K562 (cell line): ENCODE measurements around the gene PLTP. TPM values are rescaled to one million over a fixed set of nuclear protein-coding genes. Genes with fewer than 3 reads are reported as not detected.

Source experiments
- CEBPG ChIP-seq, 3 experiments: fragments of 200-800 bp in 1 of 3; sonication (Bioruptor generic) in 1 of 3; sonication (generic) in 1 of 3; formaldehyde crosslinking in 1 of 3; IDR thresholded peaks in 2 of 3; conservative IDR thresholded peaks in 1 of 3; 2 replicates each; pipeline versions ENCODE4 v1.6.1 to v1.8.0; 2016 to 2022; ENCODE audit warnings: missing compliant biosample characterization in 2 of 3, missing genetic modification characterization in 2 of 3, mild to moderate bottlenecking in 1 of 3, missing genetic modification reagents in 1 of 3
- COPS2 ChIP-seq: fragments of 450-650 bp; conservative IDR thresholded peaks from 2 replicates; pipeline ENCODE4 v1.6.1; 2016; ENCODE audit warnings: mild to moderate bottlenecking, moderate library complexity
- DIDO1 ChIP-seq: fragments of 450-650 bp; IDR thresholded peaks from 2 replicates; pipeline ENCODE4 v1.6.1; 2016; ENCODE audit warnings: low read depth, missing biosample characterization, missing genetic modification characterization
- E2F3 ChIP-seq: fragments of 250-450 bp; sonication (Bioruptor Pico); IDR thresholded peaks from 2 replicates; pipeline ENCODE4 v1.4.0; 2020; ENCODE audit warnings: mild to moderate bottlenecking
- FOSL1 ChIP-seq: fragments of 200-800 bp; sonication (Bioruptor generic); conservative IDR thresholded peaks from 2 replicates; pipeline ENCODE4 v1.6.1; 2016; ENCODE audit warnings: missing genetic modification characterization, missing compliant biosample characterization
- FOXJ3 ChIP-seq: sonication (generic); formaldehyde crosslinking; IDR thresholded peaks from 2 replicates; pipeline ENCODE4 v1.4.0; 2020; ENCODE audit warnings: mild to moderate bottlenecking, missing genetic modification reagents
- HIVEP1 ChIP-seq: fragments of 250-450 bp; sonication (Bioruptor Pico); IDR thresholded peaks from 2 replicates; pipeline ENCODE4 v1.4.0; 2020; ENCODE audit warnings: mild to moderate bottlenecking
- HOXB6 ChIP-seq: fragments of 250-450 bp; sonication (Bioruptor Pico); IDR thresholded peaks from 2 replicates; pipeline ENCODE4 v1.5.1; 2022; ENCODE audit warnings: mild to moderate bottlenecking, borderline replicate concordance
- KLF1 ChIP-seq: fragments of 450-650 bp; IDR thresholded peaks from 2 replicates; pipeline ENCODE4 v1.6.1; 2016; ENCODE audit warnings: missing genetic modification characterization, missing compliant biosample characterization
- PHF21A ChIP-seq: fragments of 450-650 bp; IDR thresholded peaks from 2 replicates; pipeline ENCODE4 v1.6.1; 2017; ENCODE audit warnings: low read depth, borderline replicate concordance
- PML ChIP-seq: IDR thresholded peaks from 2 replicates; pipeline ENCODE4 v1.6.1; 2012; ENCODE audit warnings: low read length, inconsistent platforms
- PTTG1 ChIP-seq: fragments of 450-650 bp; IDR thresholded peaks from 2 replicates; pipeline ENCODE4 v1.6.1; 2016; ENCODE audit warnings: low read depth, mild to moderate bottlenecking, missing genetic modification characterization, missing compliant biosample characterization
- SOX6 ChIP-seq: fragments of 450-650 bp; IDR thresholded peaks from 2 replicates; pipeline ENCODE4 v1.6.1; 2014; ENCODE audit warnings: mild to moderate bottlenecking
- ZNF384 ChIP-seq: IDR thresholded peaks from 2 replicates; pipeline ENCODE4 v1.6.1; 2012; ENCODE audit warnings: low read depth, low read length, improper control_type of control experiment
- polyA plus RNA-seq, 8 experiments: library from polyadenylated mRNA; depleted of rRNA in 4 of 8; stranded (reverse) in 5 of 8; unstranded in 3 of 8; fragments of >200 nt; fragmentation: Nextera tagmentation in 2 of 8; fragmentation: Illumina TruSeq in 1 of 8; extraction: Ambion mirVana in 2 of 8; extraction: Trizol in 1 of 8; gene quantifications; 2 replicates each; pipeline versions ENCODE4 v1.2.1 to v1.2.3, GENCODE V29; 2011 to 2014; ENCODE audit warnings: inconsistent platforms in 1 of 8, missing spikeins in 1 of 8
- total RNA-seq, 7 experiments: library from RNA; depleted of rRNA in 6 of 7; stranded (reverse); fragments of >200 nt in 6 of 7; fragmentation: Illumina TruSeq in 2 of 7; extraction: Trizol in 2 of 7; gene quantifications; 2 replicates each; pipeline versions ENCODE4 v1.2.1 to v1.2.3, GENCODE V29; 2011 to 2021; ENCODE audit warnings: low replicate concordance in 1 of 7
- TF ChIP-seq, protein P1 (sequence below): fragments of 450-650 bp; conservative IDR thresholded peaks from 2 replicates; pipeline ENCODE4 v1.6.1; 2016; ENCODE audit warnings: missing genetic modification characterization, low read depth, mild to moderate bottlenecking, missing compliant biosample characterization, moderate library complexity
- TF ChIP-seq, protein P2 (sequence below): fragments of 450-650 bp; IDR thresholded peaks from 2 replicates; pipeline ENCODE4 v1.6.1; 2018; ENCODE audit warnings: mild to moderate bottlenecking, low read depth; ENCODE audit not compliant: partially characterized antibody
- TF ChIP-seq, protein P3 (sequence below): fragments of 150-350 bp; IDR thresholded peaks from 2 replicates; pipeline ENCODE4 v1.6.1; 2014; ENCODE audit warnings: low read depth, mild to moderate bottlenecking, low read length, borderline replicate concordance
- TF ChIP-seq, protein P4 (sequence below): fragments of 450-650 bp; IDR thresholded peaks from 2 replicates; pipeline ENCODE4 v1.6.1; 2016; ENCODE audit warnings: mild to moderate bottlenecking
- TF ChIP-seq, protein P5 (sequence below): IDR thresholded peaks from 2 replicates; pipeline ENCODE4 v1.6.1; 2011; ENCODE audit not compliant: insufficient read length; ENCODE audit errors: extremely low read depth

PLTP gene
- total and polyA plus RNA-seq, 9 of the 15 experiments (the other 6 are each of a cell fraction or from before 2014, with no cell fraction given): 2.8 to 29.3 (median 17.6) TPM

DNA sequence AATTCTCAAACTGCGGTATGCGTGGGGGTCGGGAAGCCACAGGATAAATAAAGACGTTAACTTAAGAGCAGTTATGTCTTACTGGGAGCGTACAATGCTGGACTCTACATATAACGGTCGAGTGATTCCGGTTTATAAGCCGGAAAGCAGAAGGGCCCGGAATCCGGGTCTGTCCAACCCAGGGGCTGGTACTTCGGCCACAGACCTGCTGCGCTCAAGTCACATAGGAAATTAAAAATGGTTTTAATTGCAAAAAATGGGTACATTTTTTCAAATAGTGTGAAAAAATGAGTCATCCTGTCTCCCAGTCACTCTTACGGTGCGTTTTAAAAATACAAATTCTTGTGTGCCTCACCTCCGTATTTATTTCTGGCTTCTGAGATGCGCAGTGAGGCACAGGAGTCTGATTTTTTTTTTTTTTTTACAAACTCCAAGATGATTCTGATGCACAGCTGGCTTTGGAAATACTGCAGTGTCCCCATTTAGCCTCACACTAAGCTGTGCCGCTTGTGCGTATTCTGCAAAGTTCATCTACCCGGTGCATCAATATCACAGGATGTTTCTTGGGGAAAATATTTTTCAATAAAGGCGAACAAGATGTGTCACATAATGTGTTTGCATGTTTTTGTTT is 23.6 kb upstream of the PLTP start (continued):
- TF ChIP-seq, protein P1, sequence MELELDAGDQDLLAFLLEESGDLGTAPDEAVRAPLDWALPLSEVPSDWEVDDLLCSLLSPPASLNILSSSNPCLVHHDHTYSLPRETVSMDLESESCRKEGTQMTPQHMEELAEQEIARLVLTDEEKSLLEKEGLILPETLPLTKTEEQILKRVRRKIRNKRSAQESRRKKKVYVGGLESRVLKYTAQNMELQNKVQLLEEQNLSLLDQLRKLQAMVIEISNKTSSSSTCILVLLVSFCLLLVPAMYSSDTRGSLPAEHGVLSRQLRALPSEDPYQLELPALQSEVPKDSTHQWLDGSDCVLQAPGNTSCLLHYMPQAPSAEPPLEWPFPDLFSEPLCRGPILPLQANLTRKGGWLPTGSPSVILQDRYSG (tag): no peak
- TF ChIP-seq, protein P2, sequence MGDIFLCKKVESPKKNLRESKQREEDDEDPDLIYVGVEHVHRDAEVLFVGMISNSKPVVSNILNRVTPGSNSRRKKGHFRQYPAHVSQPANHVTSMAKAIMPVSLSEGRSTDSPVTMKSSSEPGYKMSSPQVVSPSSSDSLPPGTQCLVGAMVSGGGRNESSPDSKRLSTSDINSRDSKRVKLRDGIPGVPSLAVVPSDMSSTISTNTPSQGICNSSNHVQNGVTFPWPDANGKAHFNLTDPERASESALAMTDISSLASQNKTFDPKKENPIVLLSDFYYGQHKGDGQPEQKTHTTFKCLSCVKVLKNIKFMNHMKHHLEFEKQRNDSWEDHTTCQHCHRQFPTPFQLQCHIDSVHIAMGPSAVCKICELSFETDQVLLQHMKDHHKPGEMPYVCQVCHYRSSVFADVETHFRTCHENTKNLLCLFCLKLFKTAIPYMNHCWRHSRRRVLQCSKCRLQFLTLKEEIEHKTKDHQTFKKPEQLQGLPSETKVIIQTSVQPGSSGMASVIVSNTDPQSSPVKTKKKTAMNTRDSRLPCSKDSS: no peak
- TF ChIP-seq PML (peak; percentile 70; the same call in 1 of the 2 replicates), CEBPG (CRISPR knock-in tag; IDR thresholded peaks at IDR 0.05) (no peak), CEBPG (tag; conservative IDR thresholded peaks at IDR 0.05 in 1 of 2, IDR thresholded peaks at IDR 0.05 in 1 of 2) (no peak), DIDO1 (tag) (no peak), PTTG1 (tag) (no peak), COPS2 (no peak), ZNF384 (peak; percentile 39; the same call in 1 of the 2 replicates), HOXB6 (CRISPR knock-in tag) (no peak), HIVEP1 (no peak), KLF1 (tag) (no peak), FOSL1 (tag) (peak; percentile 87), PHF21A (0 out of 2 replicates have a peak, but pooled peaks have one; percentile 89), E2F3 (CRISPR knock-in tag) (no peak), SOX6 (peak; percentile 92), FOXJ3 (CRISPR knock-in tag) (peak; percentile 53; the same call in 1 of the 2 replicates)
- TF ChIP-seq, protein P3, sequence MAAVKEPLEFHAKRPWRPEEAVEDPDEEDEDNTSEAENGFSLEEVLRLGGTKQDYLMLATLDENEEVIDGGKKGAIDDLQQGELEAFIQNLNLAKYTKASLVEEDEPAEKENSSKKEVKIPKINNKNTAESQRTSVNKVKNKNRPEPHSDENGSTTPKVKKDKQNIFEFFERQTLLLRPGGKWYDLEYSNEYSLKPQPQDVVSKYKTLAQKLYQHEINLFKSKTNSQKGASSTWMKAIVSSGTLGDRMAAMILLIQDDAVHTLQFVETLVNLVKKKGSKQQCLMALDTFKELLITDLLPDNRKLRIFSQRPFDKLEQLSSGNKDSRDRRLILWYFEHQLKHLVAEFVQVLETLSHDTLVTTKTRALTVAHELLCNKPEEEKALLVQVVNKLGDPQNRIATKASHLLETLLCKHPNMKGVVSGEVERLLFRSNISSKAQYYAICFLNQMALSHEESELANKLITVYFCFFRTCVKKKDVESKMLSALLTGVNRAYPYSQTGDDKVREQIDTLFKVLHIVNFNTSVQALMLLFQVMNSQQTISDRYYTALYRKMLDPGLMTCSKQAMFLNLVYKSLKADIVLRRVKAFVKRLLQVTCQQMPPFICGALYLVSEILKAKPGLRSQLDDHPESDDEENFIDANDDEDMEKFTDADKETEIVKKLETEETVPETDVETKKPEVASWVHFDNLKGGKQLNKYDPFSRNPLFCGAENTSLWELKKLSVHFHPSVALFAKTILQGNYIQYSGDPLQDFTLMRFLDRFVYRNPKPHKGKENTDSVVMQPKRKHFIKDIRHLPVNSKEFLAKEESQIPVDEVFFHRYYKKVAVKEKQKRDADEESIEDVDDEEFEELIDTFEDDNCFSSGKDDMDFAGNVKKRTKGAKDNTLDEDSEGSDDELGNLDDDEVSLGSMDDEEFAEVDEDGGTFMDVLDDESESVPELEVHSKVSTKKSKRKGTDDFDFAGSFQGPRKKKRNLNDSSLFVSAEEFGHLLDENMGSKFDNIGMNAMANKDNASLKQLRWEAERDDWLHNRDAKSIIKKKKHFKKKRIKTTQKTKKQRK: no peak
- TF ChIP-seq, protein P4, sequence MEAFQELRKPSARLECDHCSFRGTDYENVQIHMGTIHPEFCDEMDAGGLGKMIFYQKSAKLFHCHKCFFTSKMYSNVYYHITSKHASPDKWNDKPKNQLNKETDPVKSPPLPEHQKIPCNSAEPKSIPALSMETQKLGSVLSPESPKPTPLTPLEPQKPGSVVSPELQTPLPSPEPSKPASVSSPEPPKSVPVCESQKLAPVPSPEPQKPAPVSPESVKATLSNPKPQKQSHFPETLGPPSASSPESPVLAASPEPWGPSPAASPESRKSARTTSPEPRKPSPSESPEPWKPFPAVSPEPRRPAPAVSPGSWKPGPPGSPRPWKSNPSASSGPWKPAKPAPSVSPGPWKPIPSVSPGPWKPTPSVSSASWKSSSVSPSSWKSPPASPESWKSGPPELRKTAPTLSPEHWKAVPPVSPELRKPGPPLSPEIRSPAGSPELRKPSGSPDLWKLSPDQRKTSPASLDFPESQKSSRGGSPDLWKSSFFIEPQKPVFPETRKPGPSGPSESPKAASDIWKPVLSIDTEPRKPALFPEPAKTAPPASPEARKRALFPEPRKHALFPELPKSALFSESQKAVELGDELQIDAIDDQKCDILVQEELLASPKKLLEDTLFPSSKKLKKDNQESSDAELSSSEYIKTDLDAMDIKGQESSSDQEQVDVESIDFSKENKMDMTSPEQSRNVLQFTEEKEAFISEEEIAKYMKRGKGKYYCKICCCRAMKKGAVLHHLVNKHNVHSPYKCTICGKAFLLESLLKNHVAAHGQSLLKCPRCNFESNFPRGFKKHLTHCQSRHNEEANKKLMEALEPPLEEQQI: no peak
- TF ChIP-seq, protein P5, sequence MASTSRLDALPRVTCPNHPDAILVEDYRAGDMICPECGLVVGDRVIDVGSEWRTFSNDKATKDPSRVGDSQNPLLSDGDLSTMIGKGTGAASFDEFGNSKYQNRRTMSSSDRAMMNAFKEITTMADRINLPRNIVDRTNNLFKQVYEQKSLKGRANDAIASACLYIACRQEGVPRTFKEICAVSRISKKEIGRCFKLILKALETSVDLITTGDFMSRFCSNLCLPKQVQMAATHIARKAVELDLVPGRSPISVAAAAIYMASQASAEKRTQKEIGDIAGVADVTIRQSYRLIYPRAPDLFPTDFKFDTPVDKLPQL: no peak
